Astrocyte of the hippocampus (primary cell): ENCODE data around the gene FLCN.
"Not testable (repeated sequence)": the region's sequence is repeated elsewhere in the genome, so short reads cannot be mapped to it uniquely, and the experiment has no call there.

Source experiments
- DNase-seq: peaks from one replicate; pipeline ENCODE4 v3.0.0; 2011; ENCODE audit warnings: low read depth, low spot score

The FLCN gene

DNA sequence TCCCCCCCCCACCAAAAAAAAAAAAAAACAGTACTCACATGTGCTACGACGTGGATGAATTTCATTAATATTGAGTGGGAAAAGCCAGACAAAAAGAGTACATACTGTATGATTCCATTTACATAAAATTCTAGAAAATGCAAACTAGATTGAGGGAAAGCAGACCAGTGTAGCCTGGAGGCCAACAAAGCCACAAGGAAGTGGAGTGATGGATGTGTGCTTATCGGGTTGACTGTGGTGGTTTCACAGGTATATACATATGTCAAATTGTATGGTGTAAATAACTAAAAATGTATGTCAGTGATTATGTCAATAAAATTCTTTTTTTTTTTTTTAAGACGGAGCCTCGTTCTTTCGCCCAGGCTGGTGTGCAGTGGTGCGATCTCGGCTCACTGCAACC is 29.0 kb downstream of the FLCN start:
- DNase-seq = no peak

DNA sequence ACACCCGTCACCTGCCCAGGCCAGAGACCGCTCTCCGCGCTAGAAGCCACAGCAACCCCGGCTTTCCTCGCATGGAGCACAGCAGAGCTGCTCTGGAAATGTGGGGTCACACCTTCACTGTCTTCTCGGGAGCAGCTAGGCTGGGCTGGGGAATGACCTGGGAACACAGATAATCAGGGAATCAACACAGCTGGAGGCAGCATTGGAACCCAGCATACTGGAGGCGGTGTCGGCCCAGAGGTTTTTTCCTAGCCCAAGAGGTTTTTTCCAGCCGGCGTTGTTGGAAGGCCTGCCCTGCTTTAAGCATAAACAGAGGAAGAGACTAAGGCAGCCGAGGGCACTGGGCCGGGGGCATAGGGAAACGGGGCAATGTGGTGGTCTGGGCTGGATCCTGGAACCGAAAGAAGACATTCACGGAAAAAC is 30.0 kb downstream of the FLCN start:
- DNase-seq = no peak

DNA sequence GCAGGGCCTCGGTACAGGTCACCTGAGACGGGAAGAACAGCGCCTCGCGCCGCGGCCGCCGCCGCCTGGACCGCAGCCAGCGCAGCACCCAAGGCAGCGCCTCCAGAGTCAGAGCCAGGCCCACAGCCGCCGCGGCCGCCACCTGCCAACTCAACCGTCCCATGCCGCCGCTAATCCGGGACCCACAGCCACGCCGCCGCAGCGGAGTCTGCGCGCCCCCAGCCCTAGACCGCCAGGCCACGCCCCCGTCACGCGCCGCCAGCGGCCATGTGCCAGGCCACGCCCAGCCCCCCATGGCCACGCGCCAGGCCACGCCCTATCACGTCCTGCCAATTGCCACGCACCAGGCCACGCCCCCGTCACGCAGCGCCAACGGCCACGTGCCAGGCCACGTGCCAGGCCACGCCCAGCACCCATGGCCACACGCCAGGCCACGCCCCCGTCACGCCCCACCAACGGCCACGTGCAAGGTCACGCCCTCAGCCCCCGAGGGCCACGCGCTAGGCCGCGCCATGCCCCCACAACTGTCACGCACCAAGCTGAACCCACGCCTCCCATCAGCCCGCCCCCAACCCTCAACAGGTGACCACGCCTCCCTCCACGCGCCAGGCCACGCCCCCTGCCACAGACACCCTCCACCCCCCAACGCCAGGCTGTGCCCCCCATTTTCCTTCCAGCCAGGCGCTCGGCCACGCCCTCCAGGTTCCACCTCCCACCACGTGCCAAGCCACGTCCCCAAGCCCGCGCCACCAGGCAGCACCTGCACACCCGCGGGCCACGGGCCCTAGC is 30.6 kb downstream of the FLCN start, which contains the start of gene PLD6:
PLD6 (minus strand) TSS at position 210 of the 789 bp plus-strand sequence; CDS start at position 163, 47 bp downstream.
- DNase-seq = peak; percentile 77

DNA sequence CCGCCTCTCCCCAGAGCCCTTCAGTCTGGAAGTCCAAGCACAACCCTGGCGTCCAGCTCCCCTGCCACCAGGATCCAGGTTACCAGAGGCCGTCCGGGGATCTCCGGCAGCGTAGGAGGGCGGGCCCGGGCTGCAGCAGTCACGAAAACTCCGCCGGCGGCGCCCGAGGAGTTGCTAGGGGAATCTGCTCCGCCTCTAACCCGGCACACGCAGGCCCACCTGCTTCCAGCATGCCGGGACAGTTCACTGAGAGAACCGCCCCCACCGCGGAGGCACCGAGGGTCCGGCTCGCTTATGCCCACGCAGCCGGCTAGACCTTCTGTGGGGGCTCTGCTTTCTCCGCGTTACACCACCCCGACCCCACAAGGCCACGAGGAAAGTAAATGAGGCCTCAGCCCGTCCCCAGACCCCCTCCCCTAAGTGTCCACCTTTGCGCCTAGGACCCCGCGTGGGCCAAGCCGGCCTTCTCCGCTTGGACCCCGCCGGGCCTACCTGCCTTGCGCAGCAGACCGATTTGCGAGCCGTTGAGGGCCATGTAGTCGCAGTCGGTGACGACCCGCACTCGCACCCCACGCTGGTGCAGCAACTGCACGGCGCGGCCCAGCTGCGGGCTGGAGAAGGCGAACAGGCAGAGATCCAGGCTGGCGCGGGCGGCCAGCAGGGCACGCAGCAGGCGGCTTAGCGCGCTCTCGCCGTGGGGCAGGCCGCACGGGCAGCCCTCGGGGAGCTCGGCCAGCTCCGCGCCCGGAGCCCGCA is 31.4 kb downstream of the FLCN start:
- peak; percentile 75 for DNase-seq

DNA sequence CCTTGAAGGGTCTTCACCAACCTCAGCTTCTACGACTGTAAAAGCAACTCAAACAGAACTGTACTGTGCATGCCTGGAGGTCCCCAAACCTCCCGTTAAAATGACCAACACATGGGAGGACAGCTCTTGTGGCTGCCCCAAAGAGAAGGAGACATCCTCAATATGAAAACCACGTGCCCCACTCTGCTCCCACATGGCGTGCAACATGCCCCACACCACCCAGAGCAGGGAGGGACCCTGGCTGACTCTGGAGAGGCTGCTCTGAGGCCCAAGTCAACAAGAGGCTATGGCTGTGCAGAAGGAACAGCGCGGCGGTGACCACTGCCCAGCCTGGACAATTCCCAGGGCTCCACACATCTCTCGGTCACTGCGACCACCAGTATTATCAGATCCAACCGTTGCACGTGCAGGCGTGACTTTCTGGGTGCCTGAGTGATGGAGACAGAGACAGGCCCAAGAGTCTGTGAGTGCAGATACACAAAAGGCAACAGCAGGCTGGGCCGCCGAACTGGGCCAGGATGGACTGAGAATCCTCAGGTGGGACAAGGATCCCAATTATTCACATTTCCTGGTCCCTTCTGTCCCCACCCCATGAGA is 32.2 kb downstream of the FLCN start:
- DNase-seq = no peak

DNA sequence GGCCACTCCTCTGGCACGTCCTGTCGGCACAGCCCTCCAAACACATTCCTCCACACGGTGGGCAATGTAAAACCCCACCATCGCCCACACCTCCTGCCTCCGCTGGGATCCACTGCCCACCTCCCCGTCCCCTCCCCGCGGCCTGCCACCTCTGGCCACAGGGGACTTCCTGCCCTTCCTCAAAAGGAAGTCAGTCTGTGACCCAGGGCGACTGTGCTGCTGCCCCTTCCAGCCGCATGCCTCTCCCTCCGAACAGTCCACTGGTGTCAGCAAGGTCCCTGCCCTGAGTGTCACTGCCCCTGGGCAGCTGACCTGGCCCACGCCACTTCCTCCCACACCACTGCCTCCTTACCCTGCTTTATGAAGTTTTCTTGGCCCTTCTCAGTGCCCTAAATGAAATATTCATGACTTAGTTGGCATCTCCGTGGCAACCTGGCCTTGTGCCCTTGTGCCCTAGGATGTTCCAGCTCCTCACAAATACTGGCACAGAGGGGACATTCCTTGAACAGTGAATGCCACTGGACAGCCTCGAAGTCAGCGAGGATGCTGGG is 32.9 kb downstream of the FLCN start:
- DNase-seq = peak; percentile 37

DNA sequence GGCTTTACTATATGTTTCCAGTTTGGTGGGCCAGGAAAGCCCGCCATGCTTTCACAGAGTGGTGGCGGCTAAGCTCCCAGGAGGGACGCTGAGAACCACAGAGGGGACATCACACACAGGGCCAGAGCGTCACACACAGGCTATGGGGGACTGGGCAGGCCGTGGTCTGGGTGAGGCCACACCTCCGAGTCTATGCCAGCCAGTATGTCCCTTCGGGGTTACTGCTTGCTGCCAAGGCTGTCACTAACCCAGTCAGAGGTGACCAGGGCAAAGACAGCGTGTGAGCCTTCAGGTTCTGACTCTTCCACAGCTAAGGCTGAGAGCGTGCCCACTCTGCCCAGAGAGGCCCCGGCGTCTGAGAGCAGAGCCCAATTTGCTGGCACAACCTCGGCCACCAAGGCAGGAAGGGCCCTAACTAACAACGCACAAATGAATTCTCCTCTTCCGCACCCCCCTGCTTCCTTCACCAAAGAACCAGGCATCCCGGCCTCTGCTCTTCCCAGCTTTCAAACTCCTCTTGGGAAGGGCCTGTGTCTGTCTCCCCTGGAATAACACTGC is 33.7 kb downstream of the FLCN start:
- DNase-seq = no peak

DNA sequence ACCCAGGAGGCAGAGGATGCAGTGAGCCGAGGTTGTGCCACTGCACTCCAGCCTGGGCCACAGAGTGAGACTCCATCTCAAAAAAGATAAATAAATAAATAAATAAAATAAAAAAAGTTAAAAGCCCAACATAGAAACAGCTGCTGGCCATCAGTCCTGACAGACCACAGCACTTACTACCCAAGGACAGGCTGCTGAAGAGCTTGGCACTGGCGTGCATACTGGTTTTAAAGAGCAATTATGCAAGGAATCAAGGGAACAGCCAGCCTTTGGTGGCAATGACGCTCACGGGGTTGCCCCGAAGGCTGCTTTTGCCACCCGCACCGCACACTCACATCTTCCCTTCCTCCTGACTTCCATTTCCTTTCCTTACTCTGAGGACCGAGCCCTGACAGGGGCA is 35.1 kb downstream of the FLCN start:
- DNase-seq = no peak

DNA sequence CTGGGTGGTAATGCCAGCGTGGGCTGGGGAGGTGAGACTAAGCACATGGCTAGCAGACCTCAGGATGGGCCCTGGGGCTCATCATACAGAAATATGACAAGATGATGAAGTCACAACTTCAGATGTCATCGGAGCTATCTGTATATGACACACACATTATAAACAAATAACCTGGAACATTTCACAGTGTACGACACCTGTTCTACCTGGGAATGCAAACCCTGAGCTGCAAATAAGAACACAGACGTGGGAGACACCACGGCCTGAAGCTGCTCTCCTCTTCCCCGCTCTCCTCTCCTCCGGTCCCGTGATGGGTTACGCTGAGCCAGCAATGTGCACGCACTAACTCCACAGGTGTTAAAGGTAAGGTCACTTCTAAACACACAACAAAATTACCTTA is 35.7 kb downstream of the FLCN start:
- DNase-seq = no peak

DNA sequence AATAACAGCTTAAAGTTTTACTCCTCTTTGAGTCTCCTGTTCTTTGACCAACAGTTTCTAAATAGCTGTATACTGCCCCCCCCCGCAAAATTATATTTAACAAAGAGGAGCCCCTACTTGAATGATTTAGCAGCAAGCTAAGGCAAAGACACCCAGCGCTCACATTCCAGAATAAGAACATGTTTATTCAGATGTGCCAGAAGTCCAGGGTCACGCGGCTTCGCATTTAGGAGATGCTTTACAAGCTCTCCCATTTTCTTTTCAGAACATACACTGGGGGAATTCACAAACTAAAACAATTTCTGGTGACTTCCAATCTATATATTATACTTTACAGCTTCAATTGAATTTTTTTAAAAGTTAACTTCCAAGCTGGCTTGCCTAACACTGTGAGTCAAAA is 36.1 kb downstream of the FLCN start:
- DNase-seq = no peak

DNA sequence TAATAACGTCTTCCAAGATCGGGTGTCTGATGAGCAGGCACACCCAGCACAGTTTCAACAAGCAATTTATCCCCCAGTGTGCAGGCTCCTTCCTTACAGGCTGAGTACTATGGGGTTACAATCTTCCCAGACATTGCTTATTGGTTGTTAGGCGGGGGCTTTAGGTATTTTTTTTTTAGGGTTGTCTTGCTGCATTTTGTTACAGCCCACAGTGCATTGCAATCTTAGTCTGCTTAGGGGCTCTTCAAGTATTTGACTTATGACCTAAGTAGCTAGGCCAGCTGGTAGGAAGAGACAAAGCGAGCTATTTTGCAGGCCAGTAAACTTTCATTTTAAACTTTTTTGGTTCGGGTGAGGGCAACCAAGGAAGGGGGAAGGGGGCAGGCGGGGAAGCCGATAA is 36.7 kb downstream of the FLCN start:
- DNase-seq = no peak

DNA sequence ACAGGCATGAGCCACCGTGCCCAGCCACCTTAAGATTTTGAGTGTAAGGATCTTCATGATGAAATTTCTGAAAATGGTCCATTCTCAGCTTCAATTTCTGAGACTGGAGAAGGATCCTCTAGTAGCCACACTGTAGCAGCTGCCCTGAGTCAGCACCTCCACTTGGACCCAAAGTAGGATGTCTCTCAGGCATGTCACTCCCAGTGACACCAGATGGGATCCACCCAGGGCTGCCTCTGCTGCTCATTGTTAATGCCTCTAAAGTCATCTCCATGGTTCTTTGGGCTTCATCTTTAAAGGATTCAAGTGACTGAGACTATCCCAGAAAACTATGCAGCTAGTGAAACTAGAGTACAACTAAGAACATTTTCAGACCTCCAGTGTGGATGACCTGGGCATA is 38.7 kb downstream of the FLCN start:
- DNase-seq = no peak

DNA sequence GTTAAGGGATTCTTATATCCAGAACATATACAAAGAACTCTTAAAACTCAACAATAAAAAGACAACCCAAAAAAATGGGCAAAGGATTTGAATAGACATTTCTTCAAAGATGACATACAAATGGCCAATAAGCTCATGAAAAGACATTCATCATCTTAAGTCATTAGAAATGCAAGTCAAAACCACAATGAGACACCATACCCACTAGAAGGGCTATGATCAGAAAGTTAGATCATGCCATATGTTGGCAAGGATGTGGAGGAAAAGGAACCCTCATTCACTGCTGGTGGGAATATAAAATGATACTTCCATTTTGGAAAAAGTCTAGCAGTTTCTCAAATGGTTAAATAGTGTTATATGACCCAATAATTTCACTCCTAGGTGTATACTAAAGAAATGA is 40.2 kb downstream of the FLCN start:
- DNase-seq = no peak

DNA sequence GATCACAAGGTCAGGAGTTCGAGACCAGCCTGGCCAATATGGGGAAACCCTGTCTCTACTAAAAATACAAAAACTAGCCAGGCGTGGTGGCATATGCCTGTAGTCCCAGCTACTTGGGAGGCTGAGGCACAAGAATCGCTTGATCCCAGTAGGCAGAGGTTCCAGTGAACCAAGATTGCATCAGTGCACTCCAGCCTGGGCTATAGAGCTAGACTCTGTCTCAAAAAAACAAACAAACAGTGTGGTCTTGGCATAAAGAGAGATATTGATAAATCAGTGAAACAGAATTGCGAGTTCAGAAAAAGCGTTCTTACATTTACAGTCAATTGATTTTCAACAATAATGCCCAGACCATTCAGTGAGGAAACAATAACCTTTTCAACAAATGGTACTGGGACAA is 41.5 kb downstream of the FLCN start:
- not testable (repeated sequence) for DNase-seq

DNA sequence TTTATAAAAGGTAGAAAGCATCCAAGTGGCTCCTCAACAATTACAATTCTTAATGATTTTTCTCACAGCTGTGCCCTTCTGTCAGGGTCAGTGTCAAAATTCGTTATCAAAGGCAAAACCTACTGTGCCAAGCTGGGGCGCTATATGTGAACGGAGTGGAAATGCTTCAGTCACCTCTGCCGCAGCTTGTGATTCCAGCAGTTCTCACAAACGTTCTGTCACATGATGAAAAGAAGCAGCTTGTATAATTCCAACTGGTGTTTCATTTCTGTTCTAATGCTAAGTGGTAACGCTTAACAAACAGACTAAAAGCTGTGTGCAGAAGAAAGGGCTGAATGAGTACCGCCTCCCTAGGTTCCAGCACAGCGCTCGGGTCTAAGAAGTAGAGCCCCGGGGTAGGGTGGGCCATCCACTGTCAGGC is 45.0 kb downstream of the FLCN start:
- DNase-seq = peak; percentile 35

DNA sequence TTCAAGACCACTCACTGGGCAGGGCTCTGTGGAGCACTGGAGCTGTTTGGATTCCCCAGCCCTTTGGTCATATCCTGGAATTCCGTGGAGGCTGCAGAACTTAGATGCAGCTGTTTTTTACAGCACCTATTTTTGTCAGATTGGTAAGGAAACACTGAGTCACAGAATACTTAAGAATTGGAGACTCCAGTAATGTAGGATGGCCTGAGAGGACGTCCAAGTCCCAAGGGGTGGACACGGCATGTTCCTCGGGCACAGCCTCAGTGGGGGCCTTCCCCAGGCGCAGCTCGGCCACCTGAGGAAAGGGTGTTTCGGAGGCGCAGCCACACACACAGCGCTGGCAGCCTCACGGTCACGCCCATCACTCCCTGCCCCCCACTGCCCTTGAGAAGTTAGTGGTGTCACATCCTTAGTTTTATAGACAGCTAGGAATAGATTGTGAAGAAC is 45.6 kb downstream of the FLCN start:
- DNase-seq = peak; percentile 74

DNA sequence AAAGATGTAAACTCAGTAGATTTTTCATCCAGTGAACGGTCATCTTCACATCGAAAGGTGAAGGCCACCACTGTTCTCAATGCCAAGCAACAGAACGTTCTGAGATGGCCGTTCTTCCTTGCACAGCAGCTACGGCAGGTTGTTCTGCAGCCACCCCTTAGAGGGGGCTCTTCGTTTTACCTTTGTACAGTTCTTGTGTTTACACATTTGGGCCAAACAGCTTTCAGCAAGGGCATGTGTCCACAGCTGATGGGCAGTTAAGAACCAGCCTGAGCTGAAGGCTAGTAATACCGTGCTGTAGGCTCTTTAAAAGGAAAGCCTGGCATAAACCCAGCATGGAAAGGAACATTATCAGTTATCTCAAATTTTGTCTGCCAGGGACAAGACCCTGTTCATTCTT is 46.8 kb downstream of the FLCN start:
- no peak for DNase-seq

DNA sequence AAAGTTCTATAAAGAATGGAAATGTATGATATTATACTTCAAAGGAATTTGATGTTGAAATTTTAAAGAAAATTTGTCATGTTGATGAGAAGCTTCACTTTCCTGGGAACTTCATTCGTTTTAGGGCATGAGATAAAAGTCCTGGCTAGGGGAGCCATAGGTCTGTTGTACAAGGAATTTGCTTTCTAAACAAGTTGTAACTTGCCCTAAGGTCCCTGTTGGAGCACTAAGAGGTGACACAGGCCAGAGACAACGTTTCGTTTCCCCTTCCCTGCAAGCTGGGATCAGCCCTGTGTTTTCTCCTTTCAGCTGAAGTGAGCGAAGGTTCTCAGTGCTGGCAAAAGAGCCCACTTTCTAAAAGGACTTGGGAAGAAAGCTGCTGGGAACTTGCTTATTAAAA is 47.4 kb downstream of the FLCN start:
- DNase-seq = no peak

DNA sequence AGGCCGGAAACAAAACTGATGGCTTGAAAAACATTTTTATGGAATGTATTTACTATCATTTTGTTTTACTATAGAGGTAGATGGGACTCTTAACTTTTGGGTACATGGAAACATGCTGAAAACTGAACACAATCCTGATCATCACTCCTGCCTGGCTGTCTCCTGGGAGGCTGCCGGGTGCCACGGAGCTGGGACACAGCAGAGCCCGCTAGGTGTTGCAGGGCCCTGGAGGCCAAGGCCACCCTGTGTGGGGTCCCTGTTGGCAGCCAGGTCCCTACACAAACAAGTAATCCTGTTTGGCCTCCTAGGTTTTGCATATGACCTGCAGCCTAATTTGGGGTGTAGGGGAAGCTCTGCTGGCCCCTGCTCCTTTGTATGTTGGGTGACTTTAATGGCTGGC is 48.4 kb downstream of the FLCN start:
- DNase-seq = no peak

DNA sequence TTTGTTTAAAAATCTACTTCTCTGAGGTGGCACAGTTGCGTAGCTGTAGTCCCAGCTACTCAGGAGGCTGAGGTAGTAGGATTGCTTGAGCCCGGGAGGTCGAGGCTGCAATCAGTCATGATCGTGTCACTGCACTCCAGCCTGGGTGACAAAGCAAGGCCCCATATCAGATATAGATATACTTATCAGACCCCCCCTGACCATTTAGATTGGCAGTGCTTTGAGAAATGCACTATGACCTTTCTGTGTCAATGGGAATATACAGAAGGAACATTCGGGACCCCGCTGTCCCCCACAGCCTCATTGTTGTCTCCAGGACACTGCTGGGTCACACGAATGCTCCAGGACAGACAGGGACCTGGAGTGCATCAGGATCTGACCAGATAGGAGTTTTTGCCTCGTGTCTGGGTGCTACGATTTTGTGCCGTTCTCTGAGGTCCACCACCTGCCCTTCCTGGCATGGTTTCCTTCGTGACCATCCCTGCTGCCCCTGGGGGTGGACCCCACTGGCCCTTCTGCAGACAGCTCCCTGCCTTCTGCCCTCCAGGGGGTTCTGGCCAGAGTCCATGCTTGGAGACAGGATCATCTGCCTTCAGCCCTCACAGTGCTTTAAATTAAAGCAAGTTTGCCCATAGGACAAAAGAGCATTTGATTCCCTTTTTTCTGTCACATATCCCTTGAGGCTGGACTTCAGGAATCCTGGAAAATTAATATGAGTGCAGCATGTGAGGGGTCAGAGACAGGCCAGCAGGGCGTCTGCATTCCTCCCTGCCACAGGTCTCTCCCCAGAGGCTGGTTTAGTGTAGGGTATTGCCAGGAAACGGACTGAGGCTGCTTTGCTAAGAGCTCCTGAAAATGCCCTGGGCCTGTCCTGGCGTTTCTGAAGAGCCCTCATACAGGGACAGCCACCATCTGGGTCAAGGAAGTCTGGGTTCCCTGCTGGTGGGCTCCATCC is 50.1 kb downstream of the FLCN start:
- DNase-seq = peak; percentile 76

DNA sequence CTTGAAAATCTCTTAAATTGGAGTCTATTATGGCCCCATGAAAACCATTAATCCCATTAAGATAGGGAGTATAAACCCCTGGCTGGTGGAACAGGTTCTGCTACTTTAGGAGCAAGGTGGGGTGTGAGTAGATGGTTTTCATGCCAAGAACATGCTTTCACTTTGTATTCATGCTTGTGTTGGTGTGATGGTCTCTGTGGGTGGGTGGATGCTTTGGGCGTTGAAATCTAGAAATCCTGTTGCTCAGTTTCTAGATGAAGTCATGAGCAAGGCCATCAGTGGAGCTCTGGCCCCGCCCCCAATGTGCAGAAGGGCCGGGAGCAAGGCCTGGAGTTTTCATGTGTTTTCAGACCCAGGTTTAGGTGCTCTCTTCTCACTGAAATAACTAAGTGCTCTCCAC is 50.9 kb downstream of the FLCN start:
- peak; percentile 24 for DNase-seq
